ENCODE results near the gene TUSC1. TPM values are rescaled to one million over a fixed set of nuclear protein-coding genes. Genes with fewer than 3 reads are reported as not detected.
A peak's percentile ranks its signal among the peaks of the same experiment; 100 is the strongest.

Gene TUSC1
- total and polyA plus RNA-seq, 2 of the 8 experiments (the other 6 are each of a cell fraction or from before 2014, with no cell fraction given): 4.3 to 4.6 TPM

GRCh38 chr9:25654417-25654816, 23.8 kb downstream of the TUSC1 start:
- DNase-seq (ENCODE audit: low read depth in 1 of 2, low spot score in 2 of 2) (no peak), FAIRE-seq (no peak)
- Histone ChIP-seq H3K9me3 (ENCODE audit: insufficient read depth in 2 of 2, low read depth in 1 of 2, low read length in 1 of 2) (no peaks in the 10 kb centered on the region), H2AFZ (ENCODE audit: low read length) (peak overlapping the region; percentile 40; the same call in 1 of the 2 replicates), H4K8ac (ENCODE audit: extremely low read depth, insufficient read depth, low read length) (no peak overlapping the region), H3K9ac (replicated peaks in 1 of 4; ENCODE audit: extremely low read depth in 1 of 4, low read depth in 3 of 4, low read length in 3 of 4) (no peak overlapping the region), H3K23ac (ENCODE audit: insufficient read length) (no peak overlapping the region), H3K14ac (ENCODE audit: insufficient read length) (no peak overlapping the region), H3K4me2 (ENCODE audit: insufficient read depth in 1 of 2, low read depth in 2 of 2, low read length in 2 of 2) (no peak overlapping the region), H3K4me1 (replicated peaks in 1 of 4; ENCODE audit: control insufficient read depth in 3 of 4, insufficient read depth in 4 of 4, low read length in 3 of 4) (peaks cover 0 to 4% (median 0%) of the 10 kb centered on the region in 4 experiments; a peak in 1 of 7 replicates), H2BK120ac (replicated peaks; ENCODE audit: low read depth, low read length) (no peak overlapping the region), H2BK12ac (ENCODE audit: low read depth, low read length) (no peak overlapping the region), H2AK5ac (ENCODE audit: low read depth, low read length) (no peak overlapping the region), H3K36me3 (ENCODE audit: control insufficient read depth in 2 of 4, insufficient read depth in 4 of 4, low read length in 3 of 4) (no peaks in the 10 kb centered on the region), H2BK20ac (ENCODE audit: low read length) (peak overlapping the region; percentile 69; the same call in 1 of the 2 replicates), H3K27me3 (replicated peaks in 1 of 4; ENCODE audit: control insufficient read depth in 3 of 4, extremely low read depth in 1 of 4, insufficient read depth in 3 of 4, low read length in 3 of 4) (no peaks in the 10 kb centered on the region), H3K23me2 (ENCODE audit: low read depth, low read length) (no peaks in the 10 kb centered on the region), H3K4ac (replicated peaks; ENCODE audit: insufficient read length, low read depth, low read length) (no peak overlapping the region), H3K79me1 (ENCODE audit: low read depth, low read length) (no peaks in the 10 kb centered on the region), H3K18ac (ENCODE audit: extremely low read depth, low read length) (no peak overlapping the region), H4K5ac (ENCODE audit: insufficient read length, low read depth, low read length) (no peak overlapping the region), H2BK5ac (ENCODE audit: low read depth, low read length) (no peak overlapping the region), H4K91ac (replicated peaks; ENCODE audit: insufficient read length, low read length) (no peak overlapping the region), H3K27ac (ENCODE audit: low read depth, low read length) (no peak overlapping the region), H3K4me3 (ENCODE audit: extremely low read depth in 1 of 4, insufficient read depth in 2 of 4, low read depth in 3 of 4, low read length in 4 of 4) (no peak overlapping the region), H2BK15ac (ENCODE audit: low read length) (no peak overlapping the region), H3K79me2 (ENCODE audit: control insufficient read depth in 1 of 2, insufficient read depth in 2 of 2, low read length in 2 of 2) (no peaks in the 10 kb centered on the region), H4K20me1 (replicated peaks in 1 of 2; ENCODE audit: control insufficient read depth in 1 of 2, insufficient read depth in 2 of 2, low read length in 2 of 2) (no peaks in the 10 kb centered on the region), H3K56ac (replicated peaks; ENCODE audit: insufficient read length, low read depth, low read length) (no peak overlapping the region)
- POLR2A ChIA-PET (ENCODE audit: partially characterized antibody): no interaction called here
- CTCF ChIA-PET (ENCODE audit: partially characterized antibody): no interaction called here
- TF ChIP-seq MAFK (IDR thresholded peaks at IDR 0.05; ENCODE audit: low read depth, low read length) (peak; percentile 76), BACH1 (IDR thresholded peaks at IDR 0.05; ENCODE audit: low read length) (peak; percentile 59; the same call in 1 of the 2 replicates), SP4 (IDR thresholded peaks at IDR 0.05; ENCODE audit: low read length) (no peak)
- whole genome bisulfite sequencing, 2 experiments (ENCODE audit: extremely low coverage in 1 of 2, insufficient coverage in 1 of 2, insufficient read length in 1 of 2, insufficient replicate concordance in 2 of 2, low coverage in 1 of 2, low lambda C conversion rate in 2 of 2, missing lambda C conversion rate in 1 of 2): 87% methylated on average over 2 of the region's 2 CpGs; no CpG with 5 or more reads in 1 of the 2 experiments
